Head of caudate nucleus (tissue), 42 donors: ENCODE measurements around the gene DUSP6.
A peak's percentile ranks its signal among the peaks of the same experiment; 100 is the strongest.

Experiments used
- DNase-seq, 42 donors: peaks; one replicate each; pipeline versions ENCODE4 v3.0.0 to v3.0.0-alpha.2; 2020 to 2021; ENCODE audit warnings: mixed read lengths in 7 of 42
- intact Hi-C: fragments of 100-400 bp; cut with DNase I; formaldehyde crosslinking; loops from one replicate; pipeline ENCODE4 v1.15.0; 2022

DUSP6 gene

GRCh38 chr12:89379148-89379838 lies 27.0 kb upstream of the DUSP6 start:
- intact Hi-C loops = no loop called here
- DNase-seq = no peak

GRCh38 chr12:89376844-89377243 lies 24.5 kb upstream of the DUSP6 start:
- intact Hi-C loops = no loop called here
- DNase-seq = no peak

DNA sequence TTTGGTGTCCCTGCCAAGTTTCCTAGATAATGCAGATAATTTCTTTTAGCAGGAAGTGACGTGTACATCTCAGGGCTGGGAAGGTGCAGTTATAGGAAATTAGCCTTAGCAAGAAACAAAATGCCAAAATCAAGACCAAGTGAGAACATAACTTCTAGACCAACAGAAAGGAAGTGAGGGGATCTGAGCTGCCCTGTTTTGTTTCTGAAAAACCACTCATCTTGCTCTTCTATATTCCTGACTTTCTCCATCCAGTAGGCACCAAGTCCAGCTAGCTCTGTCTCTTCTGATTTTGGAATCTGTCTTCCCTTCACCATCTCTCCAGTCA lies 23.9 kb upstream of the DUSP6 start:
- DNase-seq = no peak
- intact Hi-C loops = no loop called here

- peak in 26 of 42 donors; percentile 19 to 74 (median 52) for DNase-seq
- intact Hi-C loops = no loop called here
Measured at GRCh38 chr12:89373763-89374572, 21.7 kb upstream of the DUSP6 start.

DNA sequence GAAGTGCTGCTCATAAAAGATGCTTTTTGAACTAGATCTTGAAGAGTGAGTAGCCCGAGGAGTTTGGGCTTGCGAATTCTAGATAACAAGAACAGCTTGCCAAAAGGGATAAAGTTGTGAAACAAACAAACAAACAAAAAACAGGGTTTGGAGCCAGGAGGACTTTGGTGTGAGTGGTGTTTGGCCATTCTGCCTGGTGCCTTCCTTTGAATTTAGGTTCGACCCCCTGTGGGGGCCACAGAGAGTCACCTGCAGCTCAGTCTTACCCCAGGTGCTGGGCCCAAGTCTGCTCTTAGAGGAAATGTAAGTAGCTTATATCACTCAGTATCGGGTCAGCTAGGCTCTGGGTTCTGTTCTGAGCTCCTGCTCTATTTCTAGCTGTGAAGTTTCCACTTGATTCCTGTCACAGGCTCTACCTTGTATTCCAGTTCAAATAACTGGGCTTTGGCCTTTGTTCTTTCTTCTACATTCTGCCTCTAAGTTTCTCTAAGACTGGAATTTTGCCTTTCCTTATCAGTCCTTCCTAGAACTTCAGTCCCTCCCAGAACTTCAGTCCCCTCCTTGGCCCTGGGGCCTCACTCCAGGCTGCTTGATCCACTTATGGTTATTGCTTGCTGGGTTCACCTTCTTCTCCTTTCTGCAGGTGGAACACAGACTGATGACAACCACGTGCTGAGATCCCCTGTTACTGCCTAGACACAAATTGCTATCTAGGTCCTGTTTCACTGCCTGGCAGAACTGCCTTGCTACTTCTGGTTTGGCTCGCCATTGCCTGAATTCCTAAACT lies 20.5 kb upstream of the DUSP6 start:
- intact Hi-C loops = no loop called here
- no peak for DNase-seq

DNA sequence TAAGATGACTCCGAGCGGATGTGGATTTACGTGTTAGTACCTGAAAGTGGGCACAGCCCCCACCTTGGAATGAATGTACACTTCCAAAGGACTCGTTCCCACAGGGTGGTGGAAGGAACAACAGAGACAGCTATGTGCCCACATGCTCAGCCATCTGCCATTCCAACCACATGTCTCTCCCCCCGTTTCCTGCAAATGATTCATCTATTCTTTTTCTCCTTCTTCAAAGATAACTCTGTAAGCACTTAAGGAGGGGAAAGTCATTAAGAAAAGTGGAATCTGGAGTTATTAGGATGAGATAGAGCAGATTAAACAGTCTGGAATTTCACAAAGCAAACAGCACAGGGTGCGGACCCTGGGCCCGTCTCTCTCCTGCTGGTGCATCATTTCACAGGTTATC lies 18.5 kb upstream of the DUSP6 start:
- intact Hi-C loops = no loop called here
- DNase-seq = no peak

- intact Hi-C loops = no loop called here
- no peak for DNase-seq
Measured at GRCh38 chr12:89370421-89370831, 18.1 kb upstream of the DUSP6 start.

DNA sequence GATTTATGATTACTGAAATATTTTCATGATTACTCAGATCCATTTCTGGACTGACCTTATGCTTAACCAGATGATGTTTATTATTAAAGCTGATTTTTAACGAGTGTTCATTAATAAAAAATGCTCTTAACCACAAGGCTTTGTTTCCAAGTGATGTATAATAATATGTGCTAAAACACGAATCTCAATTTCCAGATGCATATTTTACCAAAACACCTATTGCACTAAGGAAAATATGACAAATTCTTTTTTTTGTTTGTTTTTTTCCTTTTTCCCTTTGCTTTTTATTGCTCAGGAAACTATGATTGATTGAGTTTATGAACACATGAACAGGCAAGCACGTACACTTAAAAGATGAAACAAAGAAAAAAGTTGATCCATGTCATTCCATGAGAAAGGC lies 16.9 kb upstream of the DUSP6 start:
- intact Hi-C loops = no loop called here
- no peak for DNase-seq

- intact Hi-C loops = no loop called here
- DNase-seq = no peak
Measured at GRCh38 chr12:89368391-89368790, 16.1 kb upstream of the DUSP6 start.

- intact Hi-C loops = no loop called here
- no peak for DNase-seq
Measured at GRCh38 chr12:89366676-89367364, 14.5 kb upstream of the DUSP6 start.

GRCh38 chr12:89364631-89365030 lies 12.3 kb upstream of the DUSP6 start:
- no peak for DNase-seq
- intact Hi-C loops = no loop called here

DNA sequence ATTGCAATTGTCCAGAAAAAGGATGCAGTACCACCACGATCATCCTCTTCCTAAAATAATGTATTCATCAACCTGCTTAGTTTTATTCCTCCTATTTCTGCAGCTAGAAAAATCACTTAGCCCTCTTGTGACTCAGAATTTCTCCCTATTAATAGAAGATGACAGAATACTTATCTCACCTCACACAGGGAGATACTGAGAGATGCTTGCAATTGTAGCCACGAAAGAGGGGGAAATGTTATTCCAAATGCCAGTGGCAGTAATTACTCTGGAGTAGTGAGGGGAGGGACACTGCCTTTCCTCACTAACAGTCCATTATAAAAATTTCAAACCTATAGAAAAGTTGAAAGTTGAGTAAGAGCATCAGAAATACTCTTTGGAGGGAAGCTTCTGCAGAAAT lies 11.8 kb upstream of the DUSP6 start:
- intact Hi-C loops = no loop called here
- no peak for DNase-seq

- DNase-seq = no peak
- intact Hi-C loops = no loop called here
Measured at GRCh38 chr12:89363582-89363981, 11.3 kb upstream of the DUSP6 start.

- no peak for DNase-seq
- intact Hi-C loops = no loop called here
Measured at GRCh38 chr12:89363084-89363483, 10.8 kb upstream of the DUSP6 start.

DNA sequence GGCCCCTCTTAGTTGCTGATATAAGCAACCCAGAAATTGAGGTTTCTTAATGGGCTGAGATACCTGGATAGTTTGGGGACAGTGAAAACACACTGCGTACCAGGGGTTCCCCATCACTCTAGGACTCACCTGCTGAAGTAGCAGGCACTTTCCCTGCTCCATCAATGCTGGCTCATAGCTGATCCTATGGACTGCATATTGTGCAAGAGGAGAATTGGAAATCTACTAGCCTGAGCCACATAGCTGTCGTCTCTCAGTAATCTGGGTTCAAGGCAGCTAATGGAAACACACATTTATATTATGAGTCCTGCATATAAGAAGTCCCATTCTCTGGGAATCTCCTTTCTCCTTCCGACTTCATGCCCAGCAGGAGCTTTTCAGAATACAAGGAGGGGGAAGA lies 7.3 kb upstream of the DUSP6 start:
- intact Hi-C loops = loop anchor here (10.0 kb wide), 1 partner anchor 305 kb away; no protein-coding TSS in a partner anchor

GRCh38 chr12:89358805-89359204 lies 6.5 kb upstream of the DUSP6 start:
- intact Hi-C loops = loop anchor here (10.0 kb wide), 1 partner anchor 304 kb away; no protein-coding TSS in a partner anchor
- DNase-seq = no peak

More for the DNA sequence above, 7.3 kb upstream of the DUSP6 start:
- DNase-seq = no peak

GRCh38 chr12:89357297-89357730 lies 5.0 kb upstream of the DUSP6 start:
- DNase-seq = no peak
- intact Hi-C loops = loop anchor here (10.0 kb wide), 1 partner anchor 303 kb away; no protein-coding TSS in a partner anchor

GRCh38 chr12:89356069-89356665 lies 3.9 kb upstream of the DUSP6 start:
- no peak for DNase-seq
- intact Hi-C loops = loop anchor here (10.0 kb wide), 1 partner anchor 301 kb away; no protein-coding TSS in a partner anchor
